ENCODE measurements around the gene ROCK2. TPM values are rescaled to one million over a fixed set of nuclear protein-coding genes. Genes with fewer than 3 reads are reported as not detected.

The ROCK2 gene
- total and polyA plus RNA-seq, 2 of the 8 experiments (the other 6 are each of a cell fraction or from before 2014, with no cell fraction given): 2.7 to 29.0 TPM

DNA sequence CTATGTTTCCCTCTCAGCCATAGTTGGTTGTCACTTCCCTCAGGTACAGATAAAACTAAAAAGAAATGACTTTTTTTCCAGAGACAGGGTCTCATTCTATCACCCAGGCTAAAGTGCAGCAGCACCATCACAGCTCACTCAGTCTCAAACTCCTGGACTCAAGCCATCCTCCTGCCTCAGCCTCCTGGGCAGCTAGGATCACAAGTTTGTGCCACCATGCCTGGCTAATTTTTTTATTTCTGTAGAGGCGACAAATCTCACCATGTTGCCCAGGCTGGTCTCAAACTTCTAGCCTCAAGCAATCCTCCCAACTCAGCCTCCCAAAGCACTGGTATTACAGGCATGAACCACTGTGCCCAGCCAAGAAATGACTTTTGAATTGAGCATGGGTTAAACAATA is 8.2 kb downstream of the ROCK2 start:
- H3K4me1 ChIP-seq (replicated peaks in 1 of 4; ENCODE audit: control insufficient read depth in 3 of 4, insufficient read depth in 4 of 4, low read length in 3 of 4): no peaks in the 10 kb centered on the region
- no peak overlapping the region for H3K14ac ChIP-seq (ENCODE audit: insufficient read length)
- no peak overlapping the region for H3K23ac ChIP-seq (ENCODE audit: insufficient read length)
- H2BK15ac ChIP-seq (ENCODE audit: low read length): no peak overlapping the region
- H3K9ac ChIP-seq (replicated peaks in 1 of 4; ENCODE audit: extremely low read depth in 1 of 4, low read depth in 3 of 4, low read length in 3 of 4): no peak overlapping the region
- WGBS, 2 experiments (ENCODE audit: extremely low coverage in 1 of 2, insufficient coverage in 1 of 2, insufficient read length in 1 of 2, insufficient replicate concordance in 2 of 2, low coverage in 1 of 2, low lambda C conversion rate in 2 of 2, missing lambda C conversion rate in 1 of 2): 73% methylated on average over 1 of the region's 1 CpG; no CpG with 5 or more reads in 1 of the 2 experiments
- no peak overlapping the region for H3K56ac ChIP-seq (replicated peaks; ENCODE audit: insufficient read length, low read depth, low read length)
- H2BK20ac ChIP-seq (ENCODE audit: low read length): no peak overlapping the region
- H2AK5ac ChIP-seq (ENCODE audit: low read depth, low read length): no peak overlapping the region
- no peak overlapping the region for H3K27ac ChIP-seq (ENCODE audit: low read depth, low read length)
- H4K5ac ChIP-seq (ENCODE audit: insufficient read length, low read depth, low read length): no peak overlapping the region
- H4K91ac ChIP-seq (replicated peaks; ENCODE audit: insufficient read length, low read length): no peak overlapping the region
- no peak overlapping the region for H3K18ac ChIP-seq (ENCODE audit: extremely low read depth, low read length)
- no peak overlapping the region for H2AFZ ChIP-seq (ENCODE audit: low read length)
- no peak overlapping the region for H2BK120ac ChIP-seq (replicated peaks; ENCODE audit: low read depth, low read length)
- FAIRE-seq: no peak
- H3K79me1 ChIP-seq (ENCODE audit: low read depth, low read length): no peaks in the 10 kb centered on the region
- no peak overlapping the region for H3K4me3 ChIP-seq (ENCODE audit: extremely low read depth in 1 of 4, insufficient read depth in 2 of 4, low read depth in 3 of 4, low read length in 4 of 4)
- no peaks in the 10 kb centered on the region; the same call in 1 of the 2 replicates for H3K23me2 ChIP-seq (ENCODE audit: low read depth, low read length)
- peaks cover 0 to 3% of the 10 kb centered on the region in 2 experiments for H4K20me1 ChIP-seq (replicated peaks in 1 of 2; ENCODE audit: control insufficient read depth in 1 of 2, insufficient read depth in 2 of 2, low read length in 2 of 2)
- no peaks in the 10 kb centered on the region; a peak in 1 of 8 replicates for H3K36me3 ChIP-seq (ENCODE audit: control insufficient read depth in 2 of 4, insufficient read depth in 4 of 4, low read length in 3 of 4)
- ChIA-PET POLR2A (ENCODE audit: partially characterized antibody) (no interaction called here), CTCF (ENCODE audit: partially characterized antibody) (interaction anchor here (1.1 kb wide), 1 partner anchor 15 kb away, joined by 3 read pairs; no protein-coding TSS in a partner anchor)
- H3K27me3 ChIP-seq (replicated peaks in 1 of 4; ENCODE audit: control insufficient read depth in 3 of 4, extremely low read depth in 1 of 4, insufficient read depth in 3 of 4, low read length in 3 of 4): no peaks in the 10 kb centered on the region
- H3K4ac ChIP-seq (replicated peaks; ENCODE audit: insufficient read length, low read depth, low read length): no peak overlapping the region
- no peak overlapping the region for H2BK12ac ChIP-seq (ENCODE audit: low read depth, low read length)
- H3K4me2 ChIP-seq (ENCODE audit: insufficient read depth in 1 of 2, low read depth in 2 of 2, low read length in 2 of 2): no peak overlapping the region
- H3K9me3 ChIP-seq (ENCODE audit: insufficient read depth in 2 of 2, low read depth in 1 of 2, low read length in 1 of 2): no peaks in the 10 kb centered on the region; a peak in 1 of 4 replicates
- no peak for DNase-seq (ENCODE audit: low read depth in 1 of 2, low spot score in 2 of 2)
- H3K79me2 ChIP-seq (ENCODE audit: control insufficient read depth in 1 of 2, insufficient read depth in 2 of 2, low read length in 2 of 2): peaks cover 4 to 97% of the 10 kb centered on the region in 2 experiments
- no peak overlapping the region for H2BK5ac ChIP-seq (ENCODE audit: low read depth, low read length)
- H4K8ac ChIP-seq (ENCODE audit: extremely low read depth, insufficient read depth, low read length): no peak overlapping the region
- TF ChIP-seq POLR2A (IDR thresholded peaks at IDR 0.05; ENCODE audit: control extremely low read depth in 1 of 2, low read depth in 2 of 2, low read length in 2 of 2) (no peak), KDM4A (IDR thresholded peaks at IDR 0.05; ENCODE audit: low read depth, low read length, severe bottlenecking) (no peak), ASH2L (IDR thresholded peaks at IDR 0.05; ENCODE audit: low read length) (no peak)

Data from H1 (cell line).